UCSD-AML1 (cell line): ENCODE measurements around the gene AMPH.
A peak's percentile ranks its signal among the peaks of the same experiment; 100 is the strongest.
"Not testable (repeated sequence)": the region's sequence is repeated elsewhere in the genome, so short reads cannot be mapped to it uniquely, and the experiment has no call there.

Experiments used
- DNase-seq: peaks from one replicate; lab custom pipeline; 2025; ENCODE audit not compliant: unreplicated experiment; lab: John Stamatoyannopoulos, UW

Gene AMPH

DNA sequence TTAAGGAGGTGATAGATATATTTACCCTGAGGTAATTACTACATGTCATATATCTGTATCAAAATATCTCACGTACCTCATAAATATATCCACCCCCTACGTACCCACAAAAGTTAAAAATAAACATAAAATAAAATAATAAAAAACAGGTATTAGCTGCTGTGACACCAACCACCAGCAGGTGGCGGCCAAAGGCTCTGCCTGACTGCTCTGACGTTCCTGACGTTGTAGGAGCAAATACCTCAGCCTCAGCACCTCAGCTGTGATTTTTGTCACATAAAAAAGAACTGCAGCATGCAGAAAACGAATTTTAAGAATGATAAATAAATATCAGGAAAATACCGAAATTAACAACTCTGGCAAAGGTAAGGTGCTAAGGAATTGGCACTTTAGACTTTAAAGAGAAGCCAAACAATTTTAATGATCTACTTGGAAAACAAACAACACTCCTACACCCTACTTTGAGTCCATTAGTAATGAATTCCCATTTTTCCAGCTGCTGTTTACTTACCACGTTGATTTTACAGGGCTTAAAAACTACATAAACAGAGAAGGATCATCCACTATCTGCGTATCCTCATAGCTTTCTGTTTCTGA is 232.3 kb downstream of the AMPH start:
- peak; percentile 7 for DNase-seq

DNA sequence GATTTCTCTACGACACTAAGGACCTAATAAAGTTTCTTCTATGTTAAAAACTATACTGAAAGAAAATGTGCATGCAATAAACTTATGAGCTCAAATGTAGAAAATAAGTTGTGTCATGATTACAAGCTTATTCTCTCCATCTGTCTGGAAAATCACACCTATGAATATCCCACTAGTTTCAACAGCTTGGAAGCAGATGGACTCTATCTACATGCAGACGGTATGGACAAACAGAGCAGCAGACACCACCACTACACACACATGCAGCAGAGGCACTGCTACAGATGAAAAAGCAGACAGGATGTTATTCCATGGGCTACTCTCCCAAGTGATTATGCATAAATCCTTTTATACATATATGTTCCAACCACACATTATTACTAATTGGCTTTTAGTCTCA is 234.3 kb downstream of the AMPH start:
- no peak for DNase-seq

DNA sequence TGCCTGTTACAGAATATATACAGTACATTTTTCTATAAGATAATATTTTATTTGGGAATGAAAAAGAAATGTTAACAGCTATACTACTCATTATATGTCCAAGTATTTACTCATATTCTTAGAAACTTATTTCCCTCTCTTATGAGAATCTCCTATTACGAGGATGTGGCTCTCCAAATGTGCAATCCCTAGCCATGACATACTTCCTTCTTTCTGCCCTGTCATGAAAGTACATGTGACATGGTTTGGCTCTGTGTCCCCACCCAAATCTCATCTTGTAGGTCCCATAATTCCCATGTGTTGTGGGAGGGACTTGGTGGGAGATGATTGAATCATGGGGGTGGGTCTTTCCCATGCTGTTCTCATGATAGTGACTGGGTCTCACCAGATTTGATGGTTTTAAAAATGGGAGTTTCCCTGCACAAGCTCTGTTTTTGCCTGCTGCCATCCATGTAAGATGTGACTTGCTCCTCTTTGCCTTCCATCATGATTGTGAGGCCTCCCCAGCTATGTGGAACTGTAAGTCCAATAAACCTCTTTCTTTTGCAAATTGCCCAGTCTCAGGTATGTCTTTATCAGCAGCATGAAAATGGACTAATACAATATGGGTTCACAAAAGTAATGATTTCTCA is 235.1 kb downstream of the AMPH start:
- not testable (repeated sequence) for DNase-seq

DNA sequence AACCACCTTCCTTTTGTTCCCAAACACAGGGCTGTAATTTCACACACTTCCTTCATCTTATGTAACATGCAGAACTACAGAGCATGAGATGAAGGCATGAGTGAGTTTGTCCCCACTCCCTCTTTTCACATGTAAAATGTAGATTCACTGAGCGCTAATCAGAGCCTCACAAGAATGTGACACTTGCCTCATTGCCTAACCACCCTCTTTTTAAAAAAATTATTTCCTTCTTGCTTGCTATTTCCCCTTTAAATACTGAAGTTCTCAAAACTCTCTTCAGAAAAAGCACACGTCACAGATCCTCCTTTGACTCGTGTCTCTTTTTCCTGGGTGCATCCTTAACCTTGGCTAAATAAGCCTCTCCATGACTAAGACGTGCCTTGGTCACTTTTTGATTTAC is 236.5 kb downstream of the AMPH start:
- DNase-seq, result no peak

DNA sequence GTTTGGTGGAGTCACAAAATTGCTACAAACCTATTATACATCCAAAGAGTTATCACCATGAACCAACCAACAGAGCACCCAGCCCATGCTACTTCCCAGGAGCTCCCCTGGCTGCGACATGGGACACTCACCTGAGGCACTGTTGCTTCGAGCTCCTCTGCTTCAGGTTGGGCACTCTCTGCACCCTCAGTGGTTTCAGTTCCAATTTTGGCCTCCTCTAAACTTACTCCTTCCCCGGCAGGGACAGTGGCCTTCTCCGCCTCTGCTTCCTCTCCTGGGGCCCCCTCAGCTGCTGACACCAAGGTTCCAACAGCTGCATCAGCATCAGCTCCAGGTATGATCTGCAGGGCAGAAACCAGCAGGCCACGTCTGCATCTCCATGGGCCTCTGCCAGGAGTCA is 237.3 kb downstream of the AMPH start:
- no peak for DNase-seq

DNA sequence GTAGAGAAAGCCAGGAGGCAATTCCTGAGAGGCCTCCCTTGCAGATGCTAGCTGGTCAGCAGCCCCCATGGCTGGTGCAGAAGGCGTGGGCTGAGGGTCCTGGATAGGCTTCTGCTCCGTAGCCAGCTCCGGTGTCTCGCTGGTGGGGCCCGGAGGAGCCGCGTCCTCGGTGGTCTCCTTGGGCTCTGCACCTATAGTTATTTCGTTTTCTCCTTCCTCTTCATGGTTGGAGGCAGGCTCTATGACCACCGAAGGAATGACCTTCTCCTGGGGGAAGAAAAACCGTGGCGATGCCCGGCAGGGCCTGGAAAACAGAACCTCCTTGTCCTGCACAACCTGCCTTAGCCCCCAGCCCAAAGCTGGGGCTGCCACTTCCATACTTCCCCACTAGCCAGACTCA is 239.4 kb downstream of the AMPH start:
- DNase-seq, result no peak

DNA sequence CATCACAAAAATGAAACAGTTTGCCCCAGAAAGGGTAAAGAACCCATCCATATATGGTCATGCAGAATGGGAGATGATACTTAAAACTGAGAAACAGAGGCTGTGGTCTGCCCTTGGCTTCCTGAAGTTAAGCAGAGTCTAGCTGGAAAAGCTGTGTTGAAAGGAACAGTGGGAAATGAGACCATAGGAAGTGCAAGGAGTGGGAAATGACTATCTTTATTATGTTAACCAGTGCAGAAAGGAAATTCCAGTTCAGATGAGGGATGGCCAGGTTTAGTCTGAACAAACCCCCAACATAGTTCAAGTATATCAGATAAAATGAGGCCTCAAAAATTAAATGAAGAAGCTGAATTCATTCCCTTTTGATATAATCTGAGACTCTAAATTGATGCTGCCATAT is 245.5 kb downstream of the AMPH start:
- no peak for DNase-seq

DNA sequence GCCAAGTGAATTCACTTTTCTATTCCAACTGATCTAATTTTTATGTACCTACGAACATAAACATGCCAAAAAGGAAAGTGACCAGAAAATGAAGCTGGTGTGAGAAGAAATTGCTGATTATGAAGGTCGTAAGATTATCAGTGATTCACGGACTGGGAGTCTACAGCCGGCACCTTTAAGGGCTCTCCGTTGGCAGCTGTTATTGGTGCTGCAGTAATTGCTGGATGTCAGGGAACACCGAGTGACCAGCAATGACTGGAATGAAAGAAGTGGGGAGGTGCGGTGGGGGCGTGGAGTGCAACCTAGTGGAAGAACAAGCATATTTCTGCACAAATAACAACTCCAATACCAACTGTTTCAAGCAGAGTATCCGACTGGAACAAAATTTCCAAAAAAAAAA is 247.9 kb downstream of the AMPH start:
- DNase-seq, result no peak

DNA sequence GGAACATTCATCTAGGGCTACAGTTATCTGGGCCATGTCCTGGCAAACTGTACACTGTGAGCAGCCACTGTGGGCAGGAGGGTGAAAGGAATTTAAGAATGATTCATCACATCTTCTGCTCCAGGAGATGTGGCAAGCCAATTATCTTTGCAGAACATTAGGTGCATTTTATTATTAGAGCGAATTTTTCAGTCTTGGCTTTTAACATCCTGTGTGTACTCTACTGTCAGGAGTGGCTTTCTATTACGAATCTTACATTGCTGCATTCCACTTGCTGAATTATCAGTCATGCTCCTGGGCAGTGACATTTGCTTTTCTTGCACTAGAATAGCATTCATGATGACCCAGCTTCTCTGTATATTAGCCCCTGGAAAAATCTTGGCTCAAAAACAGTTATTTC is 248.5 kb downstream of the AMPH start:
- no peak for DNase-seq

DNA sequence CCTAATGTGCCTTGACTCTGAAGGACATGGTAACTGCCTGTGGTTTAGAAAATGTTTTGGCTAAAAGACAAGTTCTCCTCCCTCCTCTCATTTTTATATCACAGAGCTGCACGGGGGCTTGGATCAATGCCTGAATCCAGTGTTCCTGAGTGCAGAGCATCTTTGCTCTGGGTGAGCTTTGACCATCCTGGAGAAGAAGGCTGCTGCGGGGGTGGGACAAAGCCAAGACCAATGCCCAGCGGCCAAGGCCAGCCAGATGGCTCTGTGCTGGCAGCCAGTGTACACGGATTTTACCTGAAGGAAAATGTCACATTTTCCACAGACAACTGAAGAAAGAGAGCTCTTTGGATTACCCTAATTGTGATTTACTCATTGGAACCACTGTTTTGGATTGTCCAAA is 255.7 kb downstream of the AMPH start:
- no peak for DNase-seq

DNA sequence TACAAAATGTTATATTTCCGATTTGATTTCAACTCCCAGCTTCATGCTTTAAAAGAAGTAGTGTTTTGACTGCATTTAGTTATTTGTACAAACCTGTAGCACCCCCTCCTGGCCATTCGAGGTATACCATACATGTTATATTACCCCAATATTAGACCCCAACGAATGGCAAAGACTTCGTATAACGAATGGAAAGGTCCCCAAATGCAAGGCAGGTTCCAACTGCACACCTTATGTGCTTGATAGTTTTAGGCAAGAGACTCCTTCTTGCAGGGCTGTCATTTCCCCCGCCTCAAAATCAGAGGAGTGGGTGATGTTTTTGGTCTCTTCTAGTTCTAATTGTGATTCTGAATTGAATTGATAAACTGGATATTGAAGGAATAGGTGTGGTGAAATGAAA is 256.7 kb downstream of the AMPH start:
- no peak for DNase-seq

DNA sequence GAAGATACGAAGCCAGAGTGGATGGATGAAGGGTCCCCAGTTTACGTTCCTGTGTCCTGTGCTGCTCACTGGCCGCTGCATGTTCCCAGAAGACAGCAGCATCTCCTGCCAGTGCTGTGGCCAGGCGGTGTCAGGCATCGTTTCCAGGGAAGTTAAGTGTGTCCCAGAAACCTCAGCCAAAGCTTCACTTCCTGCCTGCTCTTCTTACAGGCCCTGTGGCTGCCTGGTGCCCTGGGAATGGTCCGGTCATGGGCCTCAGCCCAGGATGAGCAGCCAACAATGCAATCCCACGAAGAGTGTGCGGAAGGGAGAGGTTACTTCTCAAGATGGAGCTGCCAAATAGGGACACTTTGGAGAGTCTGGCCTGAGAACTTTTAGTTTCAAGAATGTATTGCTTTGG is 258.0 kb downstream of the AMPH start:
- no peak for DNase-seq

DNA sequence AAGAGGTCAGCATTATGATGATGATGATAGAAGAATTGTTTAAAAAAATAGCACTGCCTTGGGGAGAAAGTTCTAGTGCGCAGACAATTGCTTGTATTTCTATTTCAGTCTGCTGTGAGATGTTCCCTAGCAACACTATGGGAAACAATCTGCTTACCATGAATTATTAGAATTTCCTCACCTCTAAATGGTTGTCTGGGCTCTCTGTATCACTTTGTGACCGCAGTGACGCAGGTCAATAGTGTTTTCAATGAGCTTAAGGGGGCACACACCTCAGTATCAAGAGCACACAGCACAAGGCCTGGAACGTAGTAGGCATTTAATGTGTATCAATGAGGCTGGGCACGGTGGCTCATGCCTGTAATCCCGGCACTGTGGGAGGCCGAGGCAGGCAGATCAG is 258.9 kb downstream of the AMPH start:
- no peak for DNase-seq

DNA sequence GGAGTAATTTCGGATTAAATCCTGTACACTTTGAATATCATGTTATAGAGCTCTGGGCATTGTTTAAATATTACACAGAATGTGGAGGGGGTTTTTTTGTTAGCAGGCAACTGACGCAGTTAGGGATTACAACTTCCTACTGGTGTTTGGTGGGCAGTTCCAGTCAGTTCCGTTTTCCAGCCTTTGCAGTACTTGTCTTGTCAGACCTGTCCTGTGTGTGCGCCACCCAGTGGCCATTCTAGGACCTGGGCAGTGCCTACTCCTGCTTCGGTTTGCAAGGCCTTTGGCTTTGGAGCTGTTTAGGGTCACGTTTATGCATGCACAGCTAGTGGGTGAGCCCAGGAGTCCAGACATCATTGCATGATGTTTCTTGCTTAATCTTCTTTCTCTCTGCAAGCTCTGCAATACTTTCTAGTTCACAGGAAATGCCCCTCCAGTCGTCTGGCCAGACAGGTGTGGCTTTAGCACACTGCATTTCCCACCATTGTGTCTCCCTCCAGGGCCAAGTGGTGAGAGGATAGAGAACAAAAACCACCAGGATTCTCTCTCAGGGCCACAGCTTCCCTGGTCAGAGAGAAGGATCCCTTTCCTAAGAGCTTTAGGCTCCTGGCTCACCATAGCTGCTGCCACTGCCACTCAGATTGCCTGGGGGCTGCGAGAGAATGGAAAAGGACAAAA is 261.2 kb downstream of the AMPH start:
- DNase-seq, result peak; percentile 72

DNA sequence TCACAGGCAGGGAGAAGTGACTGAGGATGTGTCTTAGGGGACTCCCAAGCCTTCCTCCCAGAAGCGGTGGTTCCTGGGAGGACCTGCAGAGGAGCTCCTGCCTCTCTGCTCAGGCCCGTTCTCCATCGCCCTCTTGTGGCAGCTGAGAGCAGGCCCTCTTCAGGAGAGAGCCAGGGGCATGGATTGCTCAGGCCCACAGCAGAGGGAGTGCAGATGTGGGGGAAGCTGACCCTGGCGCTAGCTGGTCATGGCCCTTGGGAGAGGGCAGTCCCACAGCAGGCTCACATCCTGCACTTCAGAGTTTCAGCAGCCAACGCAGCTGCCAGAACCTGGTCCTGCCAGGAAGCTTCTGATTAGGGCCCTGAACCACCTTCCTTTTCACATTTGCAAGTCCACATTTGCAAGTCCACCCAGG is 263.0 kb downstream of the AMPH start:
- DNase-seq, result peak; percentile 61

DNA sequence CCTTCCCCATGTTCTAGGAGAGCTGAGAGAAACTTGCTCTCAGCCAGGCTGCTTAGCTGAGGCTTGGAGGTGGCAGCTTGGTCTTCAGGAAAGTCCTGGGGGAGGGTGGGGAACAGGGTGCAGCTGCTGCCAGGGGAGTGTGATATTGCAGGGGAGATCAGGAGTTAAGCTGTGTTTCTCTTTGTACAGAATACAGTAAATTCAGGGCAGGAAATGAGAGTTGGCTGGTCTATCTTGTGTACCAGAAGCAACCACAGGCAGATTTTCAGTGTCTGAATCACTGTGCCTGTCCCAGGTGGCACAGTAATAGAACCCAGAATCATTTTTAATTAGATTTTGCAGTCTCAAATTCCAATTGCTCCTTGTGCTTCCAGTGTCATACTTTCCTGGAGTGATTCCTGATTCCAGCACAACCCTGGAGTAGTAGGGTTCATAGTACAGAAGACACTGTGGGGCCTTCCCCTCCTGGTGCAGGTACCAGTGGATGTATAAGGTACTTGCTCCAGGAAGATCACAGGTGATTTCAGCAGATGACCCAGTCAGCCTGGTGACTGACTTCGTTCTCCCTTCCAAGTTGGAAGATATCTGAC is 263.8 kb downstream of the AMPH start:
- no peak for DNase-seq

DNA sequence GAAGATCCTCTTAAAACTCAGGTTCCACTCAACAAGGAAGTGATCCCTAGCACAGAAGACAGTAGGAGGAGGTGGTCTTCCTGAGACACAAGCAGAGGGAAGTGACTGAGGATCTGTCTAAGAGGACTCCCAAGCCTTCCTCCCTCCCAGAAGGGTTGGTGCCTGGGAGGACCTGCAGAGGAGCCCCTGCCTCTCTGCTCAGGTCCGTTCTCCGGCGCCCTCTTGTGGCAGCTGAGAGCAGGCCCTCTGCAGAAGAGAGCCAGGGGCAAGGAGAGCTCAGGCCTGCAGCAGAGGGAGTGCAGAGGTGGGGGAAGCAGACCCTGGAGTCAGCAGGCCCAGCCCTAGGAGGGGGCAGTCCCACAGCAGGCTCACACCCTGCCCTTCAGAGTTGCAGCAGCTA is 267.8 kb downstream of the AMPH start:
- peak; percentile 47 for DNase-seq

DNA sequence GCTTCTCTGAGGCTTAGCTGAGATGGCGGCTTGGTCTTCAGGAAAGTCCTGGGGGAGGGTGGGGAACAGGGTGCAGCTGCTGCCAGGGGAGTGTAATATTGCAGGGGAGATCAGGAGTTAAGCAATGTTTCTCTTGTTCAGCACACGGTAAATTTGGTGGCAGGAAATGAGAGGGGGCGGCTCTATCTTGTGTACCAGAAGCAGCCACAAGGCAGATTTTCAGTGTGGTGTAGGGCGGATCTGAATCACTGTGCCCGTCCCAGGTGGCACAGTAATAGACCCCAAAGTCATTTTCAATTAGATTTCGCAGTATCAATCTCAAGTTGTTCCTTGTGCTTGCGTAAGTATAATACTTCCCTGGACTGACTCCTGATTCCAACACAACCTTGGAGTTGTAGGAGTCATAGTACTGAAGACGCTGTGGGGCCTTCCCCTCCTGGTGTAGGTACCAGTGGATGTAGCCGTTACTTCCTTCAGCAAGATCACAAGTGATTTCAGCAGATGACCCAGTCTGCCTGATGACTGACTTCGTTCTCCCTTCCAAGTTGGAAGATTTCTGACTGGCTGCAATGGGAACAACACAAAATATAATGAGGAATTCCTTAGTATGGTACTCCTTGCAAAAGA is 268.4 kb downstream of the AMPH start:
- DNase-seq, result peak; percentile 15

DNA sequence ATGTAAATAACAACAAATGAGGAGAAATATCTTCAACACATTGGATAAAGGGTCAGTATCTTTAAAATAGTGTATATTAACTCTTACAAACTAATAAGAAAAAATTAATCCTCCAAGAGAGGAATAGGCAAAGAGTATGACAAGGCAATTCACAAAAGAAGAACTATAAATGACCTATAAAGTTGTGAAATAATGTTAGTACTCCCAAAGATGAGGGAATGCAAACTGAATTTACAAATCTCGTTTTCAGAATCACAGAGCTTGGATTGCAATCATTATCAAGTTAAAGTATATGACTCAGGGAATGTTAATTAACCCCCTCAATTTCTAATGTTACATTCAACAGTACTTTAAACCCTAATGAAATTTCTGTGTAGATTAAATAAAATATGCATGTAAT is 270.4 kb downstream of the AMPH start:
- DNase-seq, result no peak

DNA sequence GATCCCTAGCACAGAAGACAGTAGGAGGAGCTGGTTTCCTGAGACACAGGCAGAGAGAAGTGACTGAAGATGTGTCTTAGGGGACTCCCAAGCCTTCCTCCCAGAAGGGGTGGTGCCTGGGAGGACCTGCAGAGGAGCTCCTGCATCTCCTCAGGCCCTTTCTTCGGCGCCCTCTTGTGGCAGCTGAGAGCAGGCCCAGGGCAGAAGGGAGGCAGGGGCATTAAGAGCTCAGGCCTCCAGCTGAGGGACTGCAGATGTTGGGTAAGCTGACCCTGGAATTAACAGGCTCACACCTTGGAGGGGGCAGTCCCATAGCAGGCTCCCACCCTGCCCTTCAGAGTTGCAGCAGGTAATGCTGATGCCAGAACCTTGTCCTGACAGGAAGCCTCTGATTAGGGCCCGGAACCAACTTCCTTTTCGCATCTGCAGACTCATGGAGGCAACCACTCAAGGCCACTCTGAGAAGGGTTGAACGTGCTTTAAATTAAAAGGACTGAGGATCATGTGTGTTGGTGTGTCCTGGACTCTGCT is 272.0 kb downstream of the AMPH start:
- not testable (repeated sequence) for DNase-seq

DNA sequence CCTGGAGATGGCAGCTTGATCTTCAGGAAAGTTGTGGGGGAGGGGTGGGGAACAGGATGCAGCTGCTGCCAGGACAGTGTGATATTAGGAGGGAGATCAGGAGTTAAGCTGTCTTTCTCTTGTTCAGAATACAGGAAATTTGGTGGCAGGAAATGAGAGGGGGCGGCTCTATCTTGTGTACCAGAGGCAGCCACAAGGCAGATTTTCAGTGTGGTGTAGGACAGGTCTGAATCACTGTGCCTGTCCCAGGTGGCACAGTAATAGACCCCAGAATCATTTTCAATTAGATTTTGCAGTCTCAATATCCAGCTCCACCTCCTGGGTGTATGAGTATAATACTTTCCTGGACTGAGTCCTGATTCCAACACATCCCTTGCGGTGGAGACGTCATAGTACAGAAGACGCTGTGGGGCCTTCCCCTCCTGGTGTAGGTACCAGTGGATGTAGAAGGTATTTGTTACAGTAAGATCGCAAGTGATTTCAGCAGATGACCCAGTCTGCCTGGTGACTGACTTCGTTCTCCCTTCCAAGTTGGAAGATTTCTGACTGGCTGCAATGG is 272.8 kb downstream of the AMPH start:
- not testable (repeated sequence) for DNase-seq
